HepG2 (cell line): ENCODE results near the gene TAF4B.

ENCODE experiments used
- BCL6 ChIP-seq: IDR thresholded peaks from 2 replicates; pipeline ENCODE4 v1.6.1; 2016; ENCODE audit warnings: missing genetic modification reagents, missing compliant biosample characterization
- GTF2F1 ChIP-seq: fragments of 150-350 bp; IDR thresholded peaks from 2 replicates; pipeline ENCODE4 v1.6.1; 2014; ENCODE audit warnings: low read length
- JUN ChIP-seq: sonication (generic); formaldehyde crosslinking; IDR thresholded peaks from 2 replicates; pipeline ENCODE4 v1.4.0; 2020; ENCODE audit warnings: mild to moderate bottlenecking, missing genetic modification reagents
- POLR2A ChIP-seq, 2 experiments: IDR thresholded peaks; 2 replicates each; pipeline ENCODE4 v1.6.1; 2011; ENCODE audit warnings: low read depth in 2 of 2, low read length in 2 of 2, mild to moderate bottlenecking in 1 of 2, moderate library complexity in 1 of 2; ENCODE audit not compliant: insufficient read depth in 1 of 2
- ZFP36 ChIP-seq: fragments of 150-350 bp; IDR thresholded peaks from 2 replicates; pipeline ENCODE4 v1.6.1; 2018; ENCODE audit warnings: borderline replicate concordance, low read length, low read depth; ENCODE audit not compliant: partially characterized antibody
- TF ChIP-seq, protein P1 (sequence below): sonication (generic); formaldehyde crosslinking; conservative IDR thresholded peaks from 2 replicates; pipeline ENCODE4 v1.4.0; 2020; ENCODE audit warnings: missing genetic modification reagents

- TF ChIP-seq JUN (CRISPR knock-in tag), result no peak
- TF ChIP-seq ZFP36, result no peak
- no peak for TF ChIP-seq POLR2A (IDR thresholded peaks at IDR 0.05; ENCODE audit: insufficient read depth in 1 of 2, low read depth in 2 of 2, low read length in 2 of 2)
- TF ChIP-seq, protein P1, sequence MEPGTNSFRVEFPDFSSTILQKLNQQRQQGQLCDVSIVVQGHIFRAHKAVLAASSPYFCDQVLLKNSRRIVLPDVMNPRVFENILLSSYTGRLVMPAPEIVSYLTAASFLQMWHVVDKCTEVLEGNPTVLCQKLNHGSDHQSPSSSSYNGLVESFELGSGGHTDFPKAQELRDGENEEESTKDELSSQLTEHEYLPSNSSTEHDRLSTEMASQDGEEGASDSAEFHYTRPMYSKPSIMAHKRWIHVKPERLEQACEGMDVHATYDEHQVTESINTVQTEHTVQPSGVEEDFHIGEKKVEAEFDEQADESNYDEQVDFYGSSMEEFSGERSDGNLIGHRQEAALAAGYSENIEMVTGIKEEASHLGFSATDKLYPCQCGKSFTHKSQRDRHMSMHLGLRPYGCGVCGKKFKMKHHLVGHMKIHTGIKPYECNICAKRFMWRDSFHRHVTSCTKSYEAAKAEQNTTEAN, result no peak
- no peak for TF ChIP-seq BCL6
- TF ChIP-seq GTF2F1, result no peak
Observed at GRCh38 chr18:26320686-26321085, 94.4 kb downstream of the TAF4B start.
